ENCODE data around the gene RCOR1. TPM values are rescaled to one million over a fixed set of nuclear protein-coding genes. Genes with fewer than 3 reads are reported as not detected.

RCOR1 gene
- total RNA-seq, 4 donors from 2014 or later: 15.7 to 31.0 (median 25.8) TPM

DNA sequence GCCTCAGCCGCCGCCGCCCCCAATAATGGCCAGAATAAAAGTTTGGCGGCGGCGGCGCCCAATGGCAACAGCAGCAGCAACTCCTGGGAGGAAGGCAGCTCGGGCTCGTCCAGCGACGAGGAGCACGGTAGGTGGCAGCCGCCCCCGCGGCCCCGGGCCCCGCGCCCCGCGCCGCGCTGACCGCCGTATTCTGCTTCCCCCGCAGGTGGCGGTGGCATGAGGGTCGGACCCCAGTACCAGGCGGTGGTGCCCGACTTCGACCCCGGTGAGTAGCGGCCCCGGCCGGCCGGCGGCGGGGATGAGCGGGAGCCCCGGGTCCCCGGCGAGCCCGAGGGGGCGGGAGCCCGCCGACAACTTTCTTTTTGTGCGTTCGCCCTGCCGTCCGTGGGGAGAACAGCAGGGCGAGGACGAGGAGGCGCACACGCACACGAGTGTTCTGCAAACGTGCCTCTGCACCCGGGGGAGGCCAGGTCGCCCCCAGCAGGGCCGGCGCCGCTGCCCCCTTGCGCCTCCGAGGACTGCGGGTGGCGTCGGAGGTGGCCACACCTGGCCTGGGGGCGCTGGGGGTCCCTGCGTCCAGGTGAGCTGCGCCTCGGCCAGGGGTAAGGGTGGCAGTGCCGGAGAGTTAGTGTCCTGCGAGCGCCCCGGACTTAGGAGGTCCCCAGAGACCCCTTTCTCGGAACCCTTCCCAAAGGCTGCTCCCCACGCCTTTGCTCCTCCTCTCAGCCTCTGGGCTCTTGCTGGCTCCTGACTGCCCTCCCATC is 794 bp downstream of the RCOR1 start:
- Histone ChIP-seq H3K27ac (peak overlapping the region; percentile 93 to 98 (median 96)), H3K36me3 (no peaks in the 10 kb centered on the region), H3K4me1 (peaks cover 8 to 28% (median 23%) of the 10 kb centered on the region in 4 donors), H3K4me3 (peak overlapping the region; percentile 80 to 97 (median 86)), H3K9me3 (no peaks in the 10 kb centered on the region), H3K27me3 (no peaks in the 10 kb centered on the region)
- TF ChIP-seq, protein P1, sequence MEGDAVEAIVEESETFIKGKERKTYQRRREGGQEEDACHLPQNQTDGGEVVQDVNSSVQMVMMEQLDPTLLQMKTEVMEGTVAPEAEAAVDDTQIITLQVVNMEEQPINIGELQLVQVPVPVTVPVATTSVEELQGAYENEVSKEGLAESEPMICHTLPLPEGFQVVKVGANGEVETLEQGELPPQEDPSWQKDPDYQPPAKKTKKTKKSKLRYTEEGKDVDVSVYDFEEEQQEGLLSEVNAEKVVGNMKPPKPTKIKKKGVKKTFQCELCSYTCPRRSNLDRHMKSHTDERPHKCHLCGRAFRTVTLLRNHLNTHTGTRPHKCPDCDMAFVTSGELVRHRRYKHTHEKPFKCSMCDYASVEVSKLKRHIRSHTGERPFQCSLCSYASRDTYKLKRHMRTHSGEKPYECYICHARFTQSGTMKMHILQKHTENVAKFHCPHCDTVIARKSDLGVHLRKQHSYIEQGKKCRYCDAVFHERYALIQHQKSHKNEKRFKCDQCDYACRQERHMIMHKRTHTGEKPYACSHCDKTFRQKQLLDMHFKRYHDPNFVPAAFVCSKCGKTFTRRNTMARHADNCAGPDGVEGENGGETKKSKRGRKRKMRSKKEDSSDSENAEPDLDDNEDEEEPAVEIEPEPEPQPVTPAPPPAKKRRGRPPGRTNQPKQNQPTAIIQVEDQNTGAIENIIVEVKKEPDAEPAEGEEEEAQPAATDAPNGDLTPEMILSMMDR (IDR thresholded peaks at IDR 0.05): peak; percentile 51 to 81 (median 53)
- TF ChIP-seq POLR2A (IDR thresholded peaks at IDR 0.05) (no peak), POLR2AphosphoS5 (IDR thresholded peaks at IDR 0.05) (peak in 1 of 3 donors; percentile 22)
- WGBS, 2 donors (ENCODE audit: low coverage in 1 of 2): 0% methylated on average over 35 of the region's 75 CpGs; no CpG with 5 or more reads in 1 of the 2 donors
- in situ Hi-C loops (cut with MboI; ENCODE audit: low pct_ligation_motif_present in 1 of 4, low pct_unique_long_range_greater_than_20kb in 1 of 4, low sequenced_read_pairs in 3 of 4) (loop anchor here in 1 of 4 donors (10.0 kb wide), 1 partner anchor 68 kb away; no protein-coding TSS in a partner anchor), intact Hi-C loops (cut with DNase I; ENCODE audit: low total_unique reads) (loop anchor here (2.0 kb wide), 1 partner anchor 68 kb away; no protein-coding TSS in a partner anchor)
- DNase-seq: peak; percentile 50

DNA sequence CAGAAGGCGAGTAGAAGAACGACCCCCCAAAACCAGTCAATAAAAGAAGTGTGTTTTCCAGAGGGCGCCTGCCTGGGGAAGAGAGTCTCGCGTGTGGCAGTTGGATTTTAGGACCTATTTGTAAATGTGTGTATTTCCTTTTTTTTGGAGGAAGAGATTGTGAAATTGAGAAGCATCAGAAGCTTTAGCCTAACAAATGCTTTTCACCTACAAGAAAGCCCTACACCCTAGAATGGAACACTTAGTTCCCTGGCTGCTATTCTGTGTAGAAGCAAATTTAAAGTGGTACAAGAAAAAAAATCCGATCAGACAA is 1.3 kb downstream of the RCOR1 start:
- Histone ChIP-seq H3K4me1 (peaks cover 8 to 28% (median 23%) of the 10 kb centered on the region in 4 donors), H3K36me3 (no peaks in the 10 kb centered on the region), H3K9me3 (no peaks in the 10 kb centered on the region), H3K27ac (peak overlapping the region; percentile 93 to 98 (median 96)), H3K27me3 (no peaks in the 10 kb centered on the region), H3K4me3 (peak overlapping the region; percentile 80 to 97 (median 86))
- in situ Hi-C loops (cut with MboI; ENCODE audit: low pct_ligation_motif_present in 1 of 4, low pct_unique_long_range_greater_than_20kb in 1 of 4, low sequenced_read_pairs in 3 of 4) (loop anchor here in 1 of 4 donors (10.0 kb wide), 1 partner anchor 69 kb away; no protein-coding TSS in a partner anchor), intact Hi-C loops (cut with DNase I; ENCODE audit: low total_unique reads) (loop anchor here (2.0 kb wide), 1 partner anchor 69 kb away; no protein-coding TSS in a partner anchor)
- DNase-seq: no peak
- TF ChIP-seq, protein P1 (IDR thresholded peaks at IDR 0.05): no peak
- TF ChIP-seq EP300 (IDR thresholded peaks at IDR 0.05; ENCODE audit: low read depth): no peak
- no peak for TF ChIP-seq POLR2A (IDR thresholded peaks at IDR 0.05)
- no peak for TF ChIP-seq POLR2AphosphoS5 (IDR thresholded peaks at IDR 0.05)
- 0 to 4% methylated on average over 4 to 6 of the region's 6 CpGs for WGBS, 2 donors (ENCODE audit: low coverage in 1 of 2)

DNA sequence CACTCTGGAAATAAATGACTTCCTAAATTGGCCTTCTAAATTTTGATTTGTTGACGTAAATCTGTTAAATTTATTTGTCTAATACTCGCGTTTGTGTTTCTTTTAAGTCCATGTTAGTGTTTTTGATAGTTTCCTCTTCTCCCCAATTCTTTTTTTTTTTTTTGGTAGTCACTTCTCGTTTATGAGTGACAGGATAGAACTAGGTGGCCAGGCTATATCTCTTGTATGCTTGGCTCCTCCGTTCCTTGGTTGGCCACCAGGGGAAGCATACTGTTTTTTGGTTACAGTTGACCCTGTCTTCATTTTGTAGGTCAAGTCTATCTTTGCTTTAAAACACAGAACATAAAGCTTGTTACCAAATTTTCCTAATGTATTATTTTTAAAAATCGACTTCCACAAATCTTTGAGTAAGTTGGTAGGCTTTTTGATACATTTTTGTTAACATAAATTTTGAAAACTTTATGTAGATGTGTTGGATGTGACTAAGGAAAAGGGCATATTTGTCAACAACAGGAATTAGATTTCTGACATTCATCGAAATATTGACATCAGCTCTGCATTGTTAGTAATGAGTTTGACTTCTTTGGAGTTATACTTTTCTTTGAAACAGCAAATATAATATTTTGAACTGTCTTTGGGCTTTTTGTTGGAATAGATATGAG is 2.2 kb downstream of the RCOR1 start:
- H3K27me3 ChIP-seq: no peaks in the 10 kb centered on the region
- WGBS, 2 donors (ENCODE audit: low coverage in 1 of 2): 13 to 16% methylated on average over 7 of the region's 7 CpGs
- H3K27ac ChIP-seq: peak overlapping the region; percentile 93 to 98 (median 96)
- in situ Hi-C loops (cut with MboI; ENCODE audit: low pct_ligation_motif_present in 1 of 4, low pct_unique_long_range_greater_than_20kb in 1 of 4, low sequenced_read_pairs in 3 of 4) (loop anchor here in 1 of 4 donors (10.0 kb wide), 1 partner anchor 70 kb away; no protein-coding TSS in a partner anchor), intact Hi-C loops (cut with DNase I; ENCODE audit: low total_unique reads) (no loop called here)
- H3K4me1 ChIP-seq: peaks cover 8 to 28% (median 23%) of the 10 kb centered on the region in 4 donors
- no peak for TF ChIP-seq POLR2A (IDR thresholded peaks at IDR 0.05)
- TF ChIP-seq, protein P1 (IDR thresholded peaks at IDR 0.05): peak; percentile 85 to 96 (median 89)
- TF ChIP-seq POLR2AphosphoS5 (IDR thresholded peaks at IDR 0.05): peak in 1 of 3 donors; percentile 32
- no peak for TF ChIP-seq EP300 (IDR thresholded peaks at IDR 0.05; ENCODE audit: low read depth)
- DNase-seq: peak; percentile 85
- H3K36me3 ChIP-seq: no peaks in the 10 kb centered on the region
- H3K4me3 ChIP-seq: peak overlapping the region in 3 of 4 donors; percentile 80 to 97 (median 88)
- no peaks in the 10 kb centered on the region for H3K9me3 ChIP-seq

DNA sequence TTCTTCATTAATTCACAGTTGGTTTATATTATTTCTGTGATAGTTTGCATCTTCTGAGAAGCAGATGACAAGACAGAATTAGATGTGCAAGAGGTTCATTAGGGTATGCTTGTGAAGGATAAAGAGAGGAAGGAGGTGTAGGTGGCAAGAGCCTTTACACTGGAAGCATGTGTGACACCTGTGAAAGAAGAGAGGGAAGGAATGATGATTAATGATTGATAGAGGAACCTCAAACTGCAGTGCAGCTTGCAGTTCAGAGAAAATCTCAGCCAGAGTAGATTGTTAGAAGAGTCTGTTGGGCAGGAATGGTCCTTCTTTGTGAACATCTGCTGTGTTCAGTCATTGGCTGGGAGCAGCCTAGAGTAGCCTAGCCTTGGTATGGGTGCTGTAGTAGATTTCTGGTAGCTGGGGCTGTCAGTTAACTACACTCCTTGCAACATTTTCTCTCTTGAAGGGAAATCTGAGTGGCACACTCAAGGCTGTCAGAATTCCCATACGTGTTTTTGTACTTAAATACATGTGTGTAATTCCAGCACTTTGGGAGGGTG is 9.0 kb downstream of the RCOR1 start:
- intact Hi-C loops (cut with DNase I; ENCODE audit: low total_unique reads) (no loop called here), in situ Hi-C loops (cut with MboI; ENCODE audit: low pct_ligation_motif_present in 1 of 4, low pct_unique_long_range_greater_than_20kb in 1 of 4, low sequenced_read_pairs in 3 of 4) (no loop called here)
- H3K4me1 ChIP-seq: peaks cover 0 to 29% (median 13%) of the 10 kb centered on the region in 4 donors
- WGBS, 2 donors (ENCODE audit: low coverage in 1 of 2): 100% methylated on average over 1 of the region's 1 CpG; no CpG with 5 or more reads in 1 of the 2 donors
- DNase-seq: no peak
- no peak overlapping the region for H3K4me3 ChIP-seq
- no peaks in the 10 kb centered on the region for H3K9me3 ChIP-seq
- H3K36me3 ChIP-seq: no peaks in the 10 kb centered on the region
- H3K27ac ChIP-seq: no peak overlapping the region
- no peaks in the 10 kb centered on the region for H3K27me3 ChIP-seq
- TF ChIP-seq EP300 (IDR thresholded peaks at IDR 0.05; ENCODE audit: low read depth) (no peak), POLR2A (IDR thresholded peaks at IDR 0.05) (no peak)
- TF ChIP-seq, protein P1 (IDR thresholded peaks at IDR 0.05): no peak

Data from transverse colon (tissue), 4 donors.